H1 (cell line): ENCODE measurements around the gene GNG12. TPM values are rescaled to one million over a fixed set of nuclear protein-coding genes. Genes with fewer than 3 reads are reported as not detected.

Source experiments
- CTCF ChIA-PET: fragments of 300-600 bp; sonication (Branson Sonifier 250); formaldehyde crosslinking; loops from one replicate; lab custom pipeline; 2021; ENCODE audit not compliant: partially characterized antibody; lab: Charles Lee
- POLR2A ChIA-PET: fragments of 300-600 bp; sonication (Branson Sonifier 250); formaldehyde crosslinking; loops from one replicate; lab custom pipeline; 2021; ENCODE audit warnings: inconsistent platforms; ENCODE audit not compliant: partially characterized antibody; lab: Charles Lee
- DNase-seq, 2 experiments: peaks; one replicate each; pipeline versions ENCODE4 v3.0.0 to v3.0.0-alpha.2; 2010 to 2022; ENCODE audit warnings: low spot score in 2 of 2, low read depth in 1 of 2, mixed read lengths in 1 of 2
- FAIRE-seq: peaks from 2 replicates; lab custom pipeline; 2011; peaks lifted over from hg19 to GRCh38; lab: Jason Lieb, UNC
- H2AFZ ChIP-seq: 2 replicates; pipeline ENCODE4 v1.8.1; 2012; ENCODE audit warnings: low read length, inconsistent platforms
- H2AK5ac ChIP-seq: 2 replicates; pipeline ENCODE4 v1.6.1; 2013; ENCODE audit warnings: low read depth, low read length
- H2BK120ac ChIP-seq: replicated peaks from 2 replicates; pipeline ENCODE3; 2013; ENCODE audit warnings: low read depth, low read length, inconsistent platforms
- H2BK12ac ChIP-seq: 2 replicates; pipeline ENCODE4 v1.6.1; 2013; ENCODE audit warnings: low read depth, low read length
- H2BK15ac ChIP-seq: 2 replicates; pipeline ENCODE4 v1.6.1; 2013; ENCODE audit warnings: low read length
- H2BK20ac ChIP-seq: 2 replicates; pipeline ENCODE4 v1.6.1; 2013; ENCODE audit warnings: low read length
- H2BK5ac ChIP-seq: 2 replicates; pipeline ENCODE4 v1.6.1; 2013; ENCODE audit warnings: low read depth, low read length
- H3K14ac ChIP-seq: 2 replicates; pipeline ENCODE4 v1.6.1; 2013; ENCODE audit warnings: inconsistent platforms; ENCODE audit not compliant: insufficient read length
- H3K18ac ChIP-seq: 2 replicates; pipeline ENCODE4 v1.6.1; 2013; ENCODE audit warnings: low read length; ENCODE audit errors: extremely low read depth
- H3K23ac ChIP-seq: 2 replicates; pipeline ENCODE4 v1.6.1; 2013; ENCODE audit warnings: inconsistent platforms; ENCODE audit not compliant: insufficient read length
- H3K23me2 ChIP-seq: 2 replicates; pipeline ENCODE4 v1.6.1; 2013; ENCODE audit warnings: low read depth, low read length
- H3K27ac ChIP-seq: 2 replicates; pipeline ENCODE4 v1.6.1; 2011; ENCODE audit warnings: low read depth, low read length, inconsistent platforms
- H3K27me3 ChIP-seq, 4 experiments: replicated peaks in 1 of 4; 1 replicate in 1 of 4; 2 replicates in 3 of 4; pipeline versions ENCODE4 v1.6.1 to v1.8.1; 2011 to 2013; ENCODE audit warnings: low read length in 3 of 4, mild to moderate bottlenecking in 3 of 4, inconsistent platforms in 2 of 4, mixed read lengths in 2 of 4, moderate library complexity in 1 of 4; ENCODE audit not compliant: control insufficient read depth in 3 of 4, insufficient read depth in 3 of 4; ENCODE audit errors: extremely low read depth in 1 of 4
- H3K36me3 ChIP-seq, 4 experiments: 2 replicates each; pipeline versions ENCODE4 v1.6.1 to v1.8.1; 2011 to 2013; ENCODE audit warnings: mild to moderate bottlenecking in 4 of 4, low read length in 3 of 4, moderate library complexity in 2 of 4, control low read depth in 1 of 4, inconsistent platforms in 1 of 4; ENCODE audit not compliant: insufficient read depth in 4 of 4, control insufficient read depth in 2 of 4
- H3K4ac ChIP-seq: replicated peaks from 2 replicates; pipeline ENCODE3; 2013; ENCODE audit warnings: low read length, low read depth, mixed read lengths, inconsistent platforms; ENCODE audit not compliant: insufficient read length
- H3K4me1 ChIP-seq, 4 experiments: replicated peaks in 1 of 4; 1 replicate in 1 of 4; 2 replicates in 3 of 4; pipeline versions ENCODE4 v1.6.1 to v1.8.1; 2011 to 2013; ENCODE audit warnings: low read length in 3 of 4, inconsistent platforms in 2 of 4, mixed read lengths in 1 of 4; ENCODE audit not compliant: insufficient read depth in 4 of 4, control insufficient read depth in 3 of 4
- H3K4me2 ChIP-seq, 2 experiments: 2 replicates each; pipeline versions ENCODE4 v1.6.1 to v1.8.1; 2011 to 2013; ENCODE audit warnings: low read depth in 2 of 2, low read length in 2 of 2, control low read depth in 1 of 2, inconsistent platforms in 1 of 2, mild to moderate bottlenecking in 1 of 2; ENCODE audit not compliant: insufficient read depth in 1 of 2
- H3K4me3 ChIP-seq, 4 experiments: fragments of 200-600, 300-600 bp in 1 of 4; sonication (generic), shearing (Covaris generic), sonication (Bioruptor Twin) in 1 of 4; 2 replicates each; pipeline versions ENCODE4 v1.5.1 to v1.8.1; 2011 to 2016; ENCODE audit warnings: low read length in 4 of 4, low read depth in 3 of 4, control low read depth in 2 of 4, inconsistent platforms in 2 of 4, mild to moderate bottlenecking in 2 of 4, mixed read lengths in 1 of 4, moderate library complexity in 1 of 4; ENCODE audit not compliant: insufficient read depth in 2 of 4; ENCODE audit errors: extremely low read depth in 1 of 4
- H3K56ac ChIP-seq: replicated peaks from 2 replicates; pipeline ENCODE3; 2013; ENCODE audit warnings: low read depth, mild to moderate bottlenecking, mixed read lengths, low read length, inconsistent platforms; ENCODE audit not compliant: insufficient read length
- H3K79me1 ChIP-seq: 2 replicates; pipeline ENCODE4 v1.6.1; 2013; ENCODE audit warnings: low read depth, low read length, control low read depth
- H3K79me2 ChIP-seq, 2 experiments: 2 replicates each; pipeline versions ENCODE4 v1.6.1 to v1.8.1; 2012 to 2013; ENCODE audit warnings: low read length in 2 of 2, mild to moderate bottlenecking in 2 of 2, inconsistent platforms in 1 of 2; ENCODE audit not compliant: insufficient read depth in 2 of 2, control insufficient read depth in 1 of 2
- H3K9ac ChIP-seq, 4 experiments: replicated peaks in 1 of 4; 1 replicate in 1 of 4; 2 replicates in 3 of 4; pipeline versions ENCODE4 v1.6.1 to v1.8.1; 2011 to 2013; ENCODE audit warnings: low read depth in 3 of 4, low read length in 3 of 4, control low read depth in 2 of 4, mild to moderate bottlenecking in 2 of 4, moderate library complexity in 2 of 4, inconsistent platforms in 1 of 4; ENCODE audit errors: extremely low read depth in 1 of 4
- H3K9me3 ChIP-seq, 2 experiments: 2 replicates each; pipeline versions ENCODE4 v1.6.1 to v1.8.1; 2012 to 2013; ENCODE audit warnings: mild to moderate bottlenecking in 2 of 2, moderate library complexity in 2 of 2, control low read depth in 1 of 2, inconsistent platforms in 1 of 2, low read depth in 1 of 2, low read length in 1 of 2, mixed read lengths in 1 of 2; ENCODE audit not compliant: insufficient read depth in 2 of 2
- H4K20me1 ChIP-seq, 2 experiments: replicated peaks in 1 of 2; 2 replicates each; pipeline versions ENCODE3 to v1.8.1; 2011 to 2013; ENCODE audit warnings: inconsistent platforms in 2 of 2, low read length in 2 of 2, mild to moderate bottlenecking in 1 of 2; ENCODE audit not compliant: insufficient read depth in 2 of 2, control insufficient read depth in 1 of 2
- H4K5ac ChIP-seq: 2 replicates; pipeline ENCODE4 v1.6.1; 2013; ENCODE audit warnings: low read length, low read depth, mixed read lengths, inconsistent platforms; ENCODE audit not compliant: insufficient read length
- H4K8ac ChIP-seq: 2 replicates; pipeline ENCODE4 v1.8.0; 2013; ENCODE audit warnings: mild to moderate bottlenecking, moderate library complexity, low read length, inconsistent platforms; ENCODE audit not compliant: insufficient read depth; ENCODE audit errors: extremely low read depth
- H4K91ac ChIP-seq: replicated peaks from 2 replicates; pipeline ENCODE3; 2013; ENCODE audit warnings: low read length, mixed read lengths, inconsistent platforms; ENCODE audit not compliant: insufficient read length
- KDM4A ChIP-seq: IDR thresholded peaks from one replicate; pipeline ENCODE4 v1.7.1; 2012; ENCODE audit warnings: low read depth, mild to moderate bottlenecking, moderate library complexity, low read length, inconsistent platforms; ENCODE audit not compliant: severe bottlenecking
- POLR2AphosphoS5 ChIP-seq: IDR thresholded peaks from 2 replicates; pipeline ENCODE4 v1.6.1; 2011; ENCODE audit warnings: low read depth, low read length
- RAD21 ChIP-seq, 2 experiments: IDR thresholded peaks in 1 of 2; conservative IDR thresholded peaks in 1 of 2; 2 replicates each; pipeline ENCODE4 v1.6.1; 2011; ENCODE audit warnings: low read depth in 2 of 2, low read length in 2 of 2, improper control_type of control experiment in 1 of 2, inconsistent platforms in 1 of 2, mild to moderate bottlenecking in 1 of 2, moderate library complexity in 1 of 2
- RXRA ChIP-seq: IDR thresholded peaks from 2 replicates; pipeline ENCODE4 v1.6.1; 2011; ENCODE audit warnings: low read depth, mild to moderate bottlenecking, low read length, moderate library complexity; ENCODE audit not compliant: insufficient read depth
- WGBS, 2 experiments: shearing (Covaris generic) in 1 of 2; methylation state at CpG; one replicate each; pipeline versions ENCODE4 v1.1.6 to v1.1.7; 2013 to 2015; ENCODE audit warnings: low lambda C conversion rate in 2 of 2, mixed read lengths in 2 of 2, inconsistent platforms in 1 of 2, low coverage in 1 of 2, missing lambda C conversion rate in 1 of 2; ENCODE audit not compliant: insufficient replicate concordance in 2 of 2, insufficient coverage in 1 of 2, insufficient read length in 1 of 2; ENCODE audit errors: extremely low coverage in 1 of 2, missing lambda C conversion rate in 1 of 2; 5-methylcytosine and 5-hydroxymethylcytosine counted together
- polyA plus RNA-seq, 7 experiments: library from polyadenylated mRNA; depleted of rRNA in 3 of 7; stranded (reverse) in 5 of 7; unstranded in 2 of 7; fragments of >200 nt in 5 of 7; fragments of 200-250 nt in 2 of 7; gene quantifications; 1 replicate in 5 of 7; 2 replicates in 1 of 7; 4 replicates in 1 of 7; pipeline versions ENCODE4 v1.2.1 to v1.2.3, GENCODE V29; 2011 to 2013; ENCODE audit warnings: missing spikeins in 2 of 7, mixed read lengths in 2 of 7
- total RNA-seq: library from RNA; stranded (reverse); fragmentation: NEBNext Ultra II Directional; extraction: Animal tissue kit (Norgen Biotek cat#: 25700); gene quantifications from 2 replicates; pipeline ENCODE4 v1.2.1, GENCODE V29; 2021
- TF ChIP-seq, protein P1 (sequence below), 3 experiments: IDR thresholded peaks; 1 replicate in 2 of 3; 2 replicates in 1 of 3; pipeline versions ENCODE4 v1.5.1 to v1.6.1; 2011; ENCODE audit warnings: low read length in 3 of 3, mild to moderate bottlenecking in 3 of 3, inconsistent platforms in 2 of 3, low read depth in 1 of 3, moderate library complexity in 1 of 3; ENCODE audit not compliant: insufficient read depth in 1 of 3; ENCODE audit errors: control extremely low read depth in 1 of 3

Gene GNG12
- total and polyA plus RNA-seq, 2 of the 8 experiments (the other 6 are each of a cell fraction or from before 2014, with no cell fraction given), result 11.4 to 35.8 TPM

DNA sequence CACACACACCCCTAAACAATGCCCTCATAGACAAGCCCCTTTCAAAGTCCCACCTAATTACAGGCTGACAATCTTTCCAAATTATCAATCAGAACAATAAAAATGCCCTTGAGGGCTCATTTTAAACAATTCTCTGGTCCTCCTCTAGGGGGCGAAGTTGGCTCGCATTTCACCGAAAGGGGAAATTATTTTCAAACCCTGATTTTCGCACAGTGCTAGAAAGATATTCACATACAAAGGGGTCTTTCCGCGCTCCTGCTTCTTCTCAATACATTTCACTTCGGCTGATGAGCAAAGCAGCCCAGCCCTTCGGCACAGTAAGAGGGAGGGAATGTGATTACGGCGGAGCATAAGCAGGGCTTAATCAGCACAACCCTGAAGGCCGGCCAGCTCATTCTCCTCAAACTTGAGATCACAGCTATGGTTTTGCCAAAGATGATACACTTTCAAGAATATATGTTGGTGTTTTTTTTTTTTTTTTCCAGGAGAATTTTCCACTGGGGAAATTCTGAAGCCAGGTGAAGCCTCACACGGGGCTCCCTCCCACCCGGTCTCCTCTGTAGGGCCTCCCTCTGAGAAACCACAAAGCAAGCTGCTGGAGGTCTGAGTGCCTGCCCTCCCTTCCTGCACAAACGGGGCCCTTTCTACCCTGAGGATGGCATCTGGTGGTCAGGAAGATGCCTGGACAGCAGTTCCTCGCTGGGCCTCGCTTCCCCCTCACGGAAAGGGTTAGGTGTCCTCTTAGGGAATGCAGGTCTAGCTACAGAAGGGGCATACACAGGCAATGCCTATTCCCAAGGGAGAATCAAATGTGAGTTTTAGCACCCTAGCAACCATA, 66.9 kb downstream of the GNG12 start:
- Histone ChIP-seq H3K56ac (no peak overlapping the region), H3K36me3 (no peaks in the 10 kb centered on the region), H2AK5ac (no peak overlapping the region), H2AFZ (peak overlapping the region; percentile 90; the same call in 1 of the 2 replicates), H2BK5ac (no peak overlapping the region), H3K27me3 (no peaks in the 10 kb centered on the region), H3K4me1 (peaks cover 0 to 4% (median 3%) of the 10 kb centered on the region in 4 experiments; a peak in 4 of 7 replicates), H3K4me2 (peak overlapping the region; percentile 56), H3K79me1 (no peaks in the 10 kb centered on the region), H4K91ac (no peak overlapping the region)
- FAIRE-seq (no peak), DNase-seq (peak in 1 of 2 experiments; percentile 66)
- CTCF ChIA-PET, result interaction anchor here (0.6 to 13.2 kb wide), 82 partner anchors 9 to 704 kb away, joined by 3 to 156 read pairs (median 5); partner anchors contain the start of gene GADD45A
- WGBS, 2 experiments, result 29% methylated on average over 17 of the region's 17 CpGs; no CpG with 5 or more reads in 1 of the 2 experiments
- TF ChIP-seq POLR2AphosphoS5, result no peak
- TF ChIP-seq KDM4A, result no peak
- TF ChIP-seq, protein P1, sequence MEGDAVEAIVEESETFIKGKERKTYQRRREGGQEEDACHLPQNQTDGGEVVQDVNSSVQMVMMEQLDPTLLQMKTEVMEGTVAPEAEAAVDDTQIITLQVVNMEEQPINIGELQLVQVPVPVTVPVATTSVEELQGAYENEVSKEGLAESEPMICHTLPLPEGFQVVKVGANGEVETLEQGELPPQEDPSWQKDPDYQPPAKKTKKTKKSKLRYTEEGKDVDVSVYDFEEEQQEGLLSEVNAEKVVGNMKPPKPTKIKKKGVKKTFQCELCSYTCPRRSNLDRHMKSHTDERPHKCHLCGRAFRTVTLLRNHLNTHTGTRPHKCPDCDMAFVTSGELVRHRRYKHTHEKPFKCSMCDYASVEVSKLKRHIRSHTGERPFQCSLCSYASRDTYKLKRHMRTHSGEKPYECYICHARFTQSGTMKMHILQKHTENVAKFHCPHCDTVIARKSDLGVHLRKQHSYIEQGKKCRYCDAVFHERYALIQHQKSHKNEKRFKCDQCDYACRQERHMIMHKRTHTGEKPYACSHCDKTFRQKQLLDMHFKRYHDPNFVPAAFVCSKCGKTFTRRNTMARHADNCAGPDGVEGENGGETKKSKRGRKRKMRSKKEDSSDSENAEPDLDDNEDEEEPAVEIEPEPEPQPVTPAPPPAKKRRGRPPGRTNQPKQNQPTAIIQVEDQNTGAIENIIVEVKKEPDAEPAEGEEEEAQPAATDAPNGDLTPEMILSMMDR (IDR thresholded peaks at IDR 0.05; ENCODE audit: control extremely low read depth in 1 of 3, insufficient read depth in 1 of 3, low read depth in 1 of 3, low read length in 3 of 3), result peak in 2 of 3 experiments; percentile 67 to 74; a peak in 3 of 4 replicates
- TF ChIP-seq RXRA, result no peak
- TF ChIP-seq RAD21 (IDR thresholded peaks at IDR 0.05 in 1 of 2, conservative IDR thresholded peaks at IDR 0.05 in 1 of 2; ENCODE audit: low read depth in 2 of 2, low read length in 2 of 2), result peak; percentile 75 to 83
- TF ChIP-seq, all 59 proteins: peak for 2
- Histone ChIP-seq H3K23ac (no peak overlapping the region), H3K79me2 (no peaks in the 10 kb centered on the region), H3K4ac (no peak overlapping the region), H4K8ac (no peak overlapping the region), H2BK20ac (no peak overlapping the region), H4K5ac (no peak overlapping the region), H2BK15ac (no peak overlapping the region), H3K9ac (0 out of 7 replicates have a peak overlapping the region, but pooled peaks of 1 of the 4 experiments have one; percentile 61), H3K18ac (0 out of 2 replicates have a peak overlapping the region, but pooled peaks have one; percentile 0), H3K27ac (no peak overlapping the region), H3K4me3 (peak overlapping the region in 1 of 4 experiments; percentile 49; a peak in 3 of 8 replicates), H3K14ac (no peak overlapping the region), H3K23me2 (peaks cover 1% of the 10 kb centered on the region; the same call in 1 of the 2 replicates), H3K9me3 (no peaks in the 10 kb centered on the region), H4K20me1 (peaks cover 0 to 1% of the 10 kb centered on the region in 2 experiments), H2BK120ac (no peak overlapping the region), H2BK12ac (no peak overlapping the region)
- POLR2A ChIA-PET, result no interaction called here
